GM19452 (cell line): ENCODE results near the gene PLCB1.

Experiments
- ATAC-seq: cut with Tn5 transposase; IDR thresholded peaks from one replicate; pipeline ENCODE4 v1.9.1; 2021; ENCODE audit not compliant: unreplicated experiment

PLCB1 gene

GRCh38 chr20:8578161-8578865 lies 446.2 kb downstream of the PLCB1 start:
- no peak for ATAC-seq

- ATAC-seq, result no peak
These were observed 447.0 kb downstream of the PLCB1 start for GRCh38 chr20:8579035-8579434.

GRCh38 chr20:8581446-8582183 lies 449.5 kb downstream of the PLCB1 start:
- no peak for ATAC-seq

GRCh38 chr20:8583012-8583565 lies 451.0 kb downstream of the PLCB1 start:
- ATAC-seq, result no peak

- no peak for ATAC-seq
These were observed 451.5 kb downstream of the PLCB1 start for GRCh38 chr20:8583566-8584043.

- ATAC-seq, result no peak
These were observed 455.2 kb downstream of the PLCB1 start for GRCh38 chr20:8587251-8587650.

- no peak for ATAC-seq
These were observed 455.7 kb downstream of the PLCB1 start for GRCh38 chr20:8587810-8588209.

- no peak for ATAC-seq
These were observed 457.9 kb downstream of the PLCB1 start for GRCh38 chr20:8589956-8590355.

- ATAC-seq, result peak; percentile 10
These were observed 469.0 kb downstream of the PLCB1 start for GRCh38 chr20:8600910-8601541.

GRCh38 chr20:8601542-8601912 lies 469.5 kb downstream of the PLCB1 start:
- peak; percentile 83 for ATAC-seq

GRCh38 chr20:8602389-8603116 lies 470.5 kb downstream of the PLCB1 start:
- peak; percentile 86 for ATAC-seq

GRCh38 chr20:8608470-8608869 lies 476.4 kb downstream of the PLCB1 start:
- ATAC-seq, result no peak

GRCh38 chr20:8616792-8617191 lies 484.7 kb downstream of the PLCB1 start:
- no peak for ATAC-seq

- ATAC-seq, result no peak
These were observed 488.9 kb downstream of the PLCB1 start for GRCh38 chr20:8621001-8621400.

GRCh38 chr20:8624046-8624445 lies 492.0 kb downstream of the PLCB1 start:
- ATAC-seq, result no peak

- ATAC-seq, result no peak
These were observed 492.6 kb downstream of the PLCB1 start for GRCh38 chr20:8624616-8625015.

- no peak for ATAC-seq
These were observed 495.4 kb downstream of the PLCB1 start for GRCh38 chr20:8627340-8628004.

GRCh38 chr20:8631271-8631670 lies 499.2 kb downstream of the PLCB1 start:
- no peak for ATAC-seq

GRCh38 chr20:8633366-8633765 lies 501.3 kb downstream of the PLCB1 start:
- no peak for ATAC-seq

GRCh38 chr20:8635048-8635572 lies 503.0 kb downstream of the PLCB1 start:
- no peak for ATAC-seq
